Keratinocyte (primary cell): ENCODE data around the gene GALR1. TPM values are rescaled to one million over a fixed set of nuclear protein-coding genes. Genes with fewer than 3 reads are reported as not detected.

ENCODE experiments used
- DNase-seq: peaks from one replicate; pipeline ENCODE4 v3.0.0-alpha.2; 2011; ENCODE audit warnings: low read depth, missing footprints, low spot score
- FAIRE-seq: peaks from 2 replicates; lab custom pipeline; 2011; peaks lifted over from hg19 to GRCh38; lab: Jason Lieb, UNC
- H2AFZ ChIP-seq: 2 replicates; pipeline ENCODE4 v1.6.0; 2012; ENCODE audit warnings: low read length, control low read depth, inconsistent platforms; ENCODE audit not compliant: control insufficient read depth
- H3K27ac ChIP-seq: 2 replicates; pipeline ENCODE4 v1.5.1; 2011; ENCODE audit warnings: low read length; ENCODE audit not compliant: control insufficient read depth, insufficient read depth
- H3K27me3 ChIP-seq: 3 replicates; pipeline ENCODE4 v1.6.0; 2011; ENCODE audit warnings: low read length; ENCODE audit not compliant: control insufficient read depth, insufficient read depth; ENCODE audit errors: extremely low read depth
- H3K36me3 ChIP-seq, 2 experiments: 2 replicates in 1 of 2; 3 replicates in 1 of 2; pipeline ENCODE4 v1.5.1; 2011; ENCODE audit warnings: low read length in 2 of 2, mild to moderate bottlenecking in 1 of 2; ENCODE audit not compliant: control insufficient read depth in 2 of 2, insufficient read depth in 2 of 2; ENCODE audit errors: extremely low read depth in 1 of 2
- H3K4me1 ChIP-seq: 3 replicates; pipeline ENCODE4 v1.5.1; 2011; ENCODE audit warnings: low read length; ENCODE audit not compliant: control insufficient read depth, insufficient read depth; ENCODE audit errors: extremely low read depth
- H3K4me2 ChIP-seq: 3 replicates; pipeline ENCODE4 v1.6.0; 2011; ENCODE audit warnings: low read depth, low read length; ENCODE audit not compliant: control insufficient read depth, insufficient read depth; ENCODE audit errors: extremely low read depth
- H3K4me3 ChIP-seq, 3 experiments: fragments of 200-600 bp in 1 of 3; sonication (generic) in 1 of 3; 2 replicates in 2 of 3; 3 replicates in 1 of 3; pipeline ENCODE4 v1.5.1; 2011 to 2016; ENCODE audit warnings: low read length in 3 of 3, mild to moderate bottlenecking in 3 of 3, control low read depth in 2 of 3, inconsistent platforms in 1 of 3, low read depth in 1 of 3, mixed read lengths in 1 of 3, mixed run types in 1 of 3, moderate library complexity in 1 of 3; ENCODE audit not compliant: control insufficient read depth in 2 of 3, insufficient read depth in 2 of 3; ENCODE audit errors: extremely low read depth in 1 of 3
- H3K79me2 ChIP-seq: 2 replicates; pipeline ENCODE4 v1.6.0; 2012; ENCODE audit warnings: low read length; ENCODE audit not compliant: control insufficient read depth, insufficient read depth
- H3K9ac ChIP-seq: 3 replicates; pipeline ENCODE4 v1.6.0; 2011; ENCODE audit warnings: low read length; ENCODE audit not compliant: control insufficient read depth, insufficient read depth; ENCODE audit errors: extremely low read depth
- H3K9me1 ChIP-seq: 3 replicates; pipeline ENCODE4 v1.6.0; 2011; ENCODE audit warnings: low read length; ENCODE audit not compliant: control insufficient read depth, insufficient read depth; ENCODE audit errors: extremely low read depth
- H3K9me3 ChIP-seq: 2 replicates; pipeline ENCODE4 v1.5.1; 2012; ENCODE audit warnings: low read depth, low read length; ENCODE audit not compliant: control insufficient read depth
- H4K20me1 ChIP-seq: 3 replicates; pipeline ENCODE4 v1.6.0; 2011; ENCODE audit warnings: low read length; ENCODE audit not compliant: control insufficient read depth, insufficient read depth; ENCODE audit errors: extremely low read depth
- CTCF ChIP-seq, 3 experiments: IDR thresholded peaks in 1 of 3; conservative IDR thresholded peaks in 1 of 3; optimal IDR thresholded peaks in 1 of 3; 2 replicates in 2 of 3; 3 replicates in 1 of 3; pipeline versions ENCODE3 to v1.5.1; 2011; ENCODE audit warnings: low read length in 3 of 3, mild to moderate bottlenecking in 3 of 3, moderate library complexity in 2 of 3, control low read depth in 1 of 3, inconsistent platforms in 1 of 3; ENCODE audit not compliant: insufficient read depth in 2 of 3; ENCODE audit errors: extremely low read depth in 1 of 3
- EZH2 ChIP-seq: IDR thresholded peaks from one replicate; pipeline ENCODE4 v1.6.1; 2012; ENCODE audit warnings: inconsistent platforms, mild to moderate bottlenecking, low read length, moderate library complexity
- dilution Hi-C: fragments of 300-500 bp; cut with MboI; formaldehyde crosslinking; loops from one replicate; pipeline ENCODE4 v1.7.0; 2020; ENCODE audit warnings: low sequenced_read_pairs; ENCODE audit not compliant: extremely low pct_ligation_motif_present
- polyA plus RNA-seq, 5 experiments: library from polyadenylated mRNA; depleted of rRNA in 3 of 5; stranded (reverse) in 3 of 5; stranded (forward) in 1 of 5; unstranded in 1 of 5; fragments of >200 nt; gene quantifications; 1 replicate in 1 of 5; 2 replicates in 3 of 5; 3 replicates in 1 of 5; pipeline versions ENCODE4 v1.2.1 to v1.2.3, GENCODE V29; 2011 to 2012; ENCODE audit warnings: missing spikeins in 2 of 5, low read depth in 1 of 5, low replicate concordance in 1 of 5

Gene GALR1
- polyA plus RNA-seq, 1 donor (not counting 4 experiments of a cell fraction or from before 2014, with no cell fraction given): not detected

DNA sequence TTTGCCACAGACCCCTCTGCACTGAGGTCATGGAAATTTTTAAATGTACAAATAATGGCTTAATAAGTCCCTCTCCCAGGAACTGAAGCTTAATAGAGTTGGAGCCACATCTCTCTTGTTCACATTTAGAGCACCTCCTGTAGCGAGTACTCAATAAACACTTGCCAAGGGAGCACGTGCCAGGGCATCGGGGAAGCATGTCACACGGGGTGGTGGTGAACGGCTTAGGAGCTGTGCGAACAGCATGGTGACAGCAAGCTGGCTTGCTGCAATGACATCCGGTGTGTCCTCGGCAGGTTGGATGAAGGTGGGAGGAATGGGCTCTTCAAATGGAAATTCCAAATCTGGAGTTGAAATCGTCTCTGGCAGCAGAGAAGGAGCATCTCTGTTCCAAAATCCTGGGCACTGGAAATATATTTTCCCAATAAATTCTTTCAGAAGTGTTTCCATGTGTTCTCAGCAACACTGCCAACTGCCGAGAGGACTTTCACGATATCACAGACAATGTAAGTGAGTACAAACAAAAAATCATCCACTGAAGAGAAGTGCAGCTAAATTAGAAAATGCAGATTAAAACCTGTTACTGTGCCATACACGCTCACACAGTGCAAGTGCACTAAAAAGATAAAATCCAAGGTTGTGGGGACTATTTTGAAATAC lies 74.1 kb downstream of the GALR1 start:
- Histone ChIP-seq H3K79me2 (no peaks in the 10 kb centered on the region), H3K9ac (no peak overlapping the region), H2AFZ (no peak overlapping the region), H3K9me3 (peaks cover 2% of the 10 kb centered on the region), H3K36me3 (no peaks in the 10 kb centered on the region), H3K27me3 (no peaks in the 10 kb centered on the region), H3K9me1 (no peaks in the 10 kb centered on the region), H3K4me1 (no peaks in the 10 kb centered on the region), H3K27ac (no peak overlapping the region), H3K4me3 (no peak overlapping the region), H3K4me2 (no peak overlapping the region), H4K20me1 (no peaks in the 10 kb centered on the region)
- DNase-seq (no peak), FAIRE-seq (no peak)
- dilution Hi-C loops: no loop called here
- TF ChIP-seq EZH2 (no peak), CTCF (optimal IDR thresholded peaks at IDR 0.05 in 1 of 3, IDR thresholded peaks at IDR 0.05 in 1 of 3, conservative IDR thresholded peaks at IDR 0.05 in 1 of 3; ENCODE audit: extremely low read depth in 1 of 3, insufficient read depth in 2 of 3, low read length in 3 of 3) (no peak)

Other genes with a start within 250 kb of the GALR1 start
- 30.7 to 38.7 TPM (median 35.6 TPM) in 3 replicates for gene MBP, start 117.1 kb upstream of the GALR1 start, polyA plus RNA-seq